Skeletal muscle satellite cell (primary cell): ENCODE measurements around the gene KIAA1549.

ENCODE experiments used
- H3K27me3 ChIP-seq: 2 replicates; pipeline ENCODE4 v1.7.0; 2013; ENCODE audit warnings: low read length; ENCODE audit not compliant: control insufficient read depth, insufficient read depth
- H3K36me3 ChIP-seq: 2 replicates; pipeline ENCODE4 v1.7.0; 2013; ENCODE audit warnings: mild to moderate bottlenecking, control low read depth, low read length; ENCODE audit not compliant: insufficient read depth
- H3K4me1 ChIP-seq: 2 replicates; pipeline ENCODE4 v1.7.0; 2013; ENCODE audit warnings: low read length; ENCODE audit not compliant: control insufficient read depth, insufficient read depth
- H3K4me2 ChIP-seq: 2 replicates; pipeline ENCODE4 v1.7.0; 2013; ENCODE audit warnings: mild to moderate bottlenecking, low read length
- H3K4me3 ChIP-seq: 2 replicates; pipeline ENCODE4 v1.7.0; 2013; ENCODE audit warnings: low read length
- H3K9ac ChIP-seq: 2 replicates; pipeline ENCODE4 v1.7.0; 2013; ENCODE audit warnings: mild to moderate bottlenecking, low read depth, low read length, moderate library complexity
- H3K9me3 ChIP-seq: replicated peaks from 2 replicates; pipeline ENCODE4 v1.7.0; 2013; ENCODE audit warnings: mild to moderate bottlenecking, control low read depth, low read length

KIAA1549 gene

GRCh38 chr7:138887872-138888656 lies 93.1 kb downstream of the KIAA1549 start:
- Histone ChIP-seq H3K4me1 (no peaks in the 10 kb centered on the region), H3K36me3 (no peaks in the 10 kb centered on the region), H3K27me3 (no peaks in the 10 kb centered on the region), H3K9me3 (no peaks in the 10 kb centered on the region), H3K4me3 (no peak overlapping the region), H3K9ac (no peak overlapping the region), H3K4me2 (no peak overlapping the region)

DNA sequence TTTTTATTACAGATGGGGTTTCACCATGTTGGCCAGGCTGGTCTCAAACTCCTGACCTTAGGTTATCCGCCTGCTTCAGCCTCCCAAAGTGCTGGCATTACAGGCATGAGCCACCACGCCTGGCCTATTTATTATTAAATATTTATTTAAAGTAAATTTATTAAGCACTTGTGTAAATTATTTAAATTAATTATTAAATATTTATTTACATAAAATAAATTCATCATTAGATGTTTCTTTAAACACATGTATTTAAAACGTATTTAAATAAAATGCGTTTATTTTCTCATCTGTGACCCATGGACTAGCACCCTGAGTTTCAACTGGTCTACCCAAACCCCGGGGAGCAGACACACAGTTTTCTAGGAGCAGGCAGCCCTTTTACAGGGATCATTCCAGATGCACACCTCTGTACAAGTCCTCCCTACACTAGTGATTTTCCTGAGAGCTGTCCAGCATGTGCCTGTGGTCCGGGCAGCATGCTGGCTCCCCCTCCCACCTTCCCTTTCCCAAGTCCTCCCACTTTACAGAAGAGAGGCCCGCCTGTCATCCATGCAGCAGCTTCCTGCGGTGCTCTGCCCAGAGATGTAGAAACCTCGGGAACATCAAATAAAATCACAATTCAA lies 94.0 kb downstream of the KIAA1549 start:
- Histone ChIP-seq H3K4me3 (no peak overlapping the region), H3K4me1 (no peaks in the 10 kb centered on the region)

DNA sequence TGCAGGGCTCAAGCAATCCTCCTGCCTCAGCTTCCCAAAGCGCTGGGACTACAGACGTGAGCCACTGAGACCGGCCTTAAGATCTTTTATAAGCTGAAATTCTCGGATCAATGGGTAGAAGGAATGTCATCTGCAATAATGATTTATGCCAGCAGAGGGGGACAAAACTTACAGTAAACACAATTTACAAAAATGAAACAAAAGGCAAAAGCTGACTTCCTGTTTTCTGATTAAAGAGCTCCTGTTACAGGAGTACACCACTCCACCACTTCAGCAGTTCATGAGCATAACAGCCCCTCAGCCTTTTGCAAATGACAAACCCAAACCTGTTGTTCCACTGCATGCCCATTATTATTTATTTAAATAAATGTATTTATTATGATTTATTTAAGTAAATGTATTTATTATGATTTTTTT lies 94.7 kb downstream of the KIAA1549 start:
- no peaks in the 10 kb centered on the region for H3K27me3 ChIP-seq
- H3K4me1 ChIP-seq = no peaks in the 10 kb centered on the region
- H3K9me3 ChIP-seq = no peaks in the 10 kb centered on the region
- H3K9ac ChIP-seq = no peak overlapping the region
- H3K4me3 ChIP-seq = no peak overlapping the region
- H3K36me3 ChIP-seq = no peaks in the 10 kb centered on the region
- H3K4me2 ChIP-seq = peak overlapping the region; percentile 56

More for the DNA sequence above, 94.0 kb downstream of the KIAA1549 start:
- Histone ChIP-seq H3K9me3 (no peaks in the 10 kb centered on the region), H3K4me2 (no peak overlapping the region), H3K27me3 (no peaks in the 10 kb centered on the region), H3K36me3 (no peaks in the 10 kb centered on the region), H3K9ac (no peak overlapping the region)

GRCh38 chr7:138885383-138886147 lies 95.6 kb downstream of the KIAA1549 start:
- no peaks in the 10 kb centered on the region for H3K36me3 ChIP-seq
- no peak overlapping the region for H3K9ac ChIP-seq
- no peak overlapping the region for H3K4me3 ChIP-seq
- no peaks in the 10 kb centered on the region for H3K27me3 ChIP-seq
- no peak overlapping the region for H3K4me2 ChIP-seq
- H3K9me3 ChIP-seq = no peaks in the 10 kb centered on the region
- H3K4me1 ChIP-seq = no peaks in the 10 kb centered on the region

GRCh38 chr7:138882249-138882648 lies 98.9 kb downstream of the KIAA1549 start:
- Histone ChIP-seq H3K36me3 (no peaks in the 10 kb centered on the region), H3K4me3 (no peak overlapping the region), H3K9ac (no peak overlapping the region), H3K9me3 (no peaks in the 10 kb centered on the region), H3K27me3 (no peaks in the 10 kb centered on the region), H3K4me2 (no peak overlapping the region), H3K4me1 (no peaks in the 10 kb centered on the region)

GRCh38 chr7:138881579-138882188 lies 99.5 kb downstream of the KIAA1549 start:
- Histone ChIP-seq H3K36me3 (no peaks in the 10 kb centered on the region), H3K4me3 (no peak overlapping the region), H3K4me1 (peaks cover 2% of the 10 kb centered on the region), H3K9ac (no peak overlapping the region), H3K4me2 (no peak overlapping the region), H3K9me3 (no peaks in the 10 kb centered on the region), H3K27me3 (no peaks in the 10 kb centered on the region)

DNA sequence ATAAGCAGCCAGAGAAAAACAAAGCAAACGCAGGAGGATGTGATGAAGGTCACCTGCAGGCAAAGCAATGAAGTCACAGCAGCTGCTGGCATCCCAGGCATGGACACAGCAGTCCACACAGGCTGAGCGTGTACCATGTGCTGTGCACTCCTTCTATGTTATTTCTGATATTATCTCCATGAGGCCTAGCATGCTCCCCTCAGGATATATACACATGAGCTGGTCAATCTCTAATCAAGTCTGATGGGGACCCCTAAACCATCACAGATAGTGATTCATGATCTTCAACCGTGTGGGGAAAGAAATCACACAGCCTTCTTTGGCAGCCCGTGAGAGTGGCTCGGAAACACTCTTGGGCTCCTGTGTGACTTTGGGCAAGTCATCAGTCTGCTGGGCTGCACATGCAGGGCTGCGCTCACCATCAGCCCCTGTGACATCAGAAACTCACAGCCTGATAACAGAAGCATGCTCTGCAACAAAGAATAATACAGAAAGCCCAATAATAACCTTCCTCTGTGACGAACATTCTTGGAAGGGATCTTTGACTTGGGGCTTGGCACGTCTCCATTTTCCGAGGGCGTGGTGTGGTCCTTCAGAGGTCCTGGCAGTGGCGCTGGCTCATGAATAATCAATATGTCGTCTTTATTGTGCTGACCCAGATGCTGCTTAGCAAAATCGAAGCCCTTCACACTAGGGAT lies 100.2 kb downstream of the KIAA1549 start:
- Histone ChIP-seq H3K9ac (no peak overlapping the region), H3K27me3 (no peaks in the 10 kb centered on the region), H3K9me3 (no peaks in the 10 kb centered on the region), H3K4me2 (no peak overlapping the region), H3K36me3 (no peaks in the 10 kb centered on the region), H3K4me3 (no peak overlapping the region), H3K4me1 (peaks cover 9% of the 10 kb centered on the region)

DNA sequence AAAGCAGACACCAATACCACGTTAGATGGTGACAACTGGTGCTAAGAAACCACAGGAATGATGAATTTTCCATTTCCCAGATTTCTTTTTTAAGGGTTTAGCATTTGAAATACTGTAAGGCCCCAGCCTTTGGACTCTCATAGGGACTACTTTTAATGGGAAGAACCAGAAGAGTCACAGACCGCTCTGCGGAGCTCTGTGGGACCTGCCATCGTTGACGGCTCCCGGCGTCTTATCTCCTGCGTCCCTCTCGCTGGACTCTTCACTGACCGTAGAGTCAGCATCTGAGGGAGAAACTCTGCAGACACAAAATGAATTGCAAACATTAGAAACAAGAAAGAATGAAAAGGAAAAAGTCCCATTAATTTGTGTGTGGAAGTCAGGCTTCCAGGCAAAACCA lies 101.8 kb downstream of the KIAA1549 start:
- Histone ChIP-seq H3K4me3 (no peak overlapping the region), H3K36me3 (no peaks in the 10 kb centered on the region), H3K27me3 (no peaks in the 10 kb centered on the region), H3K9me3 (no peaks in the 10 kb centered on the region), H3K4me1 (peaks cover 14% of the 10 kb centered on the region), H3K4me2 (no peak overlapping the region), H3K9ac (no peak overlapping the region)

GRCh38 chr7:138878856-138879255 lies 102.3 kb downstream of the KIAA1549 start:
- no peaks in the 10 kb centered on the region for H3K36me3 ChIP-seq
- no peak overlapping the region for H3K9ac ChIP-seq
- no peak overlapping the region for H3K4me3 ChIP-seq
- peaks cover 14% of the 10 kb centered on the region for H3K4me1 ChIP-seq
- H3K27me3 ChIP-seq = no peaks in the 10 kb centered on the region
- H3K4me2 ChIP-seq = no peak overlapping the region
- no peaks in the 10 kb centered on the region for H3K9me3 ChIP-seq

DNA sequence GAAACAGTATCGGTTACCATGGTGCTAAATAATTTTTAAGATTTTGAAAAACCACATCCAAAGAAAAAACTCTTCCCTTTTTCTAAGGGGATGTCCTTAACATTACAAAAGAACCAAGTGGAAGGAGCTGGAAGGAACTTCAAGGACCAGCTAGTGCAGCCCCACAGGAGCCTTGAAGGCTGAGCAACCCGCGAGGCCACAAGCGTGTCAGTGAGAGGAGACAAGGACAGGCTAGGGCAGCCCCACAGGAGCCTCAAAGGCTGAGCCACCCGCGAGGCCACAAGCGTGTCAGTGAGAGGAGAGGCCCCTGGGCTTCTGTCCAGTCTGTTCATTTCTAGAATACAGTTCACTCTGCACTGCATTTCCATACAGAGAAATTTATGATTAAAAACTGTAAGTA lies 103.1 kb downstream of the KIAA1549 start:
- Histone ChIP-seq H3K9me3 (no peaks in the 10 kb centered on the region), H3K4me2 (no peak overlapping the region), H3K27me3 (no peaks in the 10 kb centered on the region), H3K36me3 (no peaks in the 10 kb centered on the region), H3K4me3 (no peak overlapping the region), H3K4me1 (peaks cover 14% of the 10 kb centered on the region), H3K9ac (no peak overlapping the region)

- H3K4me1 ChIP-seq = peaks cover 19% of the 10 kb centered on the region
- H3K9me3 ChIP-seq = no peaks in the 10 kb centered on the region
- no peak overlapping the region for H3K9ac ChIP-seq
- no peak overlapping the region for H3K4me2 ChIP-seq
- no peaks in the 10 kb centered on the region for H3K27me3 ChIP-seq
- H3K4me3 ChIP-seq = no peak overlapping the region
- H3K36me3 ChIP-seq = no peaks in the 10 kb centered on the region
Measured at GRCh38 chr7:138876326-138876725, 104.9 kb downstream of the KIAA1549 start.
